ENCODE data around the gene PTPN4. TPM values are rescaled to one million over a fixed set of nuclear protein-coding genes. Genes with fewer than 3 reads are reported as not detected.

PTPN4 gene
- total and polyA plus RNA-seq, 9 donors: 6.3 to 36.3 (median 14.1) TPM

GRCh38 chr2:119849838-119850565, 90.3 kb downstream of the PTPN4 start:
- WGBS (ENCODE audit: insufficient coverage): no CpG with 5 or more reads among the region's 4 CpGs
- no peak for DNase-seq
- Histone ChIP-seq H3K9me3 (replicated peaks; ENCODE audit: control insufficient read depth, low read depth, low read length) (peaks cover 32% of the 10 kb centered on the region), H3K36me3 (ENCODE audit: control insufficient read depth, insufficient read depth, low read length) (no peaks in the 10 kb centered on the region), H3K27ac (ENCODE audit: low read length) (no peak overlapping the region), H3K27me3 (ENCODE audit: control insufficient read depth, insufficient read depth, low read length) (no peaks in the 10 kb centered on the region), H3K4me3 (ENCODE audit: low read length) (no peak overlapping the region), H3K4me1 (ENCODE audit: control insufficient read depth, insufficient read depth, low read length) (no peaks in the 10 kb centered on the region)

- no peaks in the 10 kb centered on the region for H3K27me3 ChIP-seq (ENCODE audit: control insufficient read depth, insufficient read depth, low read length)
- H3K4me1 ChIP-seq (ENCODE audit: control insufficient read depth, insufficient read depth, low read length): no peaks in the 10 kb centered on the region
- no CpG with 5 or more reads among the region's 6 CpGs for WGBS (ENCODE audit: insufficient coverage)
- no peaks in the 10 kb centered on the region for H3K36me3 ChIP-seq (ENCODE audit: control insufficient read depth, insufficient read depth, low read length)
- no peak overlapping the region for H3K27ac ChIP-seq (ENCODE audit: low read length)
- DNase-seq: no peak
- H3K4me3 ChIP-seq (ENCODE audit: low read length): no peak overlapping the region
- H3K9me3 ChIP-seq (replicated peaks; ENCODE audit: control insufficient read depth, low read depth, low read length): peaks cover 32% of the 10 kb centered on the region
Measured at GRCh38 chr2:119852214-119852613, 92.5 kb downstream of the PTPN4 start.

GRCh38 chr2:119853777-119854399, 94.2 kb downstream of the PTPN4 start:
- Histone ChIP-seq H3K9me3 (replicated peaks; ENCODE audit: control insufficient read depth, low read depth, low read length) (peaks cover 32% of the 10 kb centered on the region), H3K4me1 (ENCODE audit: control insufficient read depth, insufficient read depth, low read length) (no peaks in the 10 kb centered on the region), H3K4me3 (ENCODE audit: low read length) (no peak overlapping the region), H3K27ac (ENCODE audit: low read length) (no peak overlapping the region), H3K36me3 (ENCODE audit: control insufficient read depth, insufficient read depth, low read length) (no peaks in the 10 kb centered on the region), H3K27me3 (ENCODE audit: control insufficient read depth, insufficient read depth, low read length) (no peaks in the 10 kb centered on the region)
- 94% methylated on average over 6 of the region's 8 CpGs for WGBS (ENCODE audit: insufficient coverage)
- DNase-seq: no peak

- WGBS (ENCODE audit: insufficient coverage): no CpG with 5 or more reads among the region's 2 CpGs
- H3K36me3 ChIP-seq (ENCODE audit: control insufficient read depth, insufficient read depth, low read length): no peaks in the 10 kb centered on the region
- no peak overlapping the region for H3K27ac ChIP-seq (ENCODE audit: low read length)
- no peaks in the 10 kb centered on the region for H3K4me1 ChIP-seq (ENCODE audit: control insufficient read depth, insufficient read depth, low read length)
- peaks cover 22% of the 10 kb centered on the region for H3K9me3 ChIP-seq (replicated peaks; ENCODE audit: control insufficient read depth, low read depth, low read length)
- H3K4me3 ChIP-seq (ENCODE audit: low read length): no peak overlapping the region
- no peaks in the 10 kb centered on the region for H3K27me3 ChIP-seq (ENCODE audit: control insufficient read depth, insufficient read depth, low read length)
- DNase-seq: no peak
Measured at GRCh38 chr2:119856469-119856901, 96.8 kb downstream of the PTPN4 start.

- no peaks in the 10 kb centered on the region for H3K36me3 ChIP-seq (ENCODE audit: control insufficient read depth, insufficient read depth, low read length)
- no peak for DNase-seq
- H3K27me3 ChIP-seq (ENCODE audit: control insufficient read depth, insufficient read depth, low read length): no peaks in the 10 kb centered on the region
- 73% methylated on average over 3 of the region's 3 CpGs for WGBS (ENCODE audit: insufficient coverage)
- peaks cover 12% of the 10 kb centered on the region for H3K9me3 ChIP-seq (replicated peaks; ENCODE audit: control insufficient read depth, low read depth, low read length)
- no peak overlapping the region for H3K4me3 ChIP-seq (ENCODE audit: low read length)
- no peak overlapping the region for H3K27ac ChIP-seq (ENCODE audit: low read length)
- H3K4me1 ChIP-seq (ENCODE audit: control insufficient read depth, insufficient read depth, low read length): no peaks in the 10 kb centered on the region
Measured at GRCh38 chr2:119857742-119858141, 98.0 kb downstream of the PTPN4 start.

- WGBS (ENCODE audit: insufficient coverage): 100% methylated on average over 1 of the region's 4 CpGs
- Histone ChIP-seq H3K27ac (ENCODE audit: low read length) (no peak overlapping the region), H3K4me3 (ENCODE audit: low read length) (no peak overlapping the region), H3K27me3 (ENCODE audit: control insufficient read depth, insufficient read depth, low read length) (no peaks in the 10 kb centered on the region), H3K36me3 (ENCODE audit: control insufficient read depth, insufficient read depth, low read length) (no peaks in the 10 kb centered on the region), H3K9me3 (replicated peaks; ENCODE audit: control insufficient read depth, low read depth, low read length) (no peaks in the 10 kb centered on the region), H3K4me1 (ENCODE audit: control insufficient read depth, insufficient read depth, low read length) (no peaks in the 10 kb centered on the region)
- no peak for DNase-seq
Measured at GRCh38 chr2:119859528-119859927, 99.8 kb downstream of the PTPN4 start.

GRCh38 chr2:119860924-119861323, 101.2 kb downstream of the PTPN4 start:
- WGBS (ENCODE audit: insufficient coverage): 80% methylated on average over 1 of the region's 7 CpGs
- H3K9me3 ChIP-seq (replicated peaks; ENCODE audit: control insufficient read depth, low read depth, low read length): no peaks in the 10 kb centered on the region
- no peaks in the 10 kb centered on the region for H3K4me1 ChIP-seq (ENCODE audit: control insufficient read depth, insufficient read depth, low read length)

GRCh38 chr2:119862127-119862889, 102.6 kb downstream of the PTPN4 start:
- H3K27me3 ChIP-seq (ENCODE audit: control insufficient read depth, insufficient read depth, low read length): no peaks in the 10 kb centered on the region
- no CpG with 5 or more reads among the region's 3 CpGs for WGBS (ENCODE audit: insufficient coverage)
- no peak overlapping the region for H3K4me3 ChIP-seq (ENCODE audit: low read length)
- no peaks in the 10 kb centered on the region for H3K4me1 ChIP-seq (ENCODE audit: control insufficient read depth, insufficient read depth, low read length)
- H3K36me3 ChIP-seq (ENCODE audit: control insufficient read depth, insufficient read depth, low read length): no peaks in the 10 kb centered on the region
- H3K9me3 ChIP-seq (replicated peaks; ENCODE audit: control insufficient read depth, low read depth, low read length): no peaks in the 10 kb centered on the region
- no peak overlapping the region for H3K27ac ChIP-seq (ENCODE audit: low read length)
- no peak for DNase-seq

More at GRCh38 chr2:119860924-119861323, 101.2 kb downstream of the PTPN4 start:
- no peak overlapping the region for H3K4me3 ChIP-seq (ENCODE audit: low read length)
- H3K27ac ChIP-seq (ENCODE audit: low read length): no peak overlapping the region
- no peaks in the 10 kb centered on the region for H3K27me3 ChIP-seq (ENCODE audit: control insufficient read depth, insufficient read depth, low read length)
- no peak for DNase-seq
- no peaks in the 10 kb centered on the region for H3K36me3 ChIP-seq (ENCODE audit: control insufficient read depth, insufficient read depth, low read length)

- H3K36me3 ChIP-seq (ENCODE audit: control insufficient read depth, insufficient read depth, low read length): no peaks in the 10 kb centered on the region
- H3K27ac ChIP-seq (ENCODE audit: low read length): no peak overlapping the region
- no peak for DNase-seq
- H3K27me3 ChIP-seq (ENCODE audit: control insufficient read depth, insufficient read depth, low read length): no peaks in the 10 kb centered on the region
- WGBS (ENCODE audit: insufficient coverage): no CpG with 5 or more reads among the region's 3 CpGs
- H3K9me3 ChIP-seq (replicated peaks; ENCODE audit: control insufficient read depth, low read depth, low read length): no peaks in the 10 kb centered on the region
- H3K4me3 ChIP-seq (ENCODE audit: low read length): no peak overlapping the region
- H3K4me1 ChIP-seq (ENCODE audit: control insufficient read depth, insufficient read depth, low read length): no peaks in the 10 kb centered on the region
Measured at GRCh38 chr2:119864318-119864717, 104.6 kb downstream of the PTPN4 start.

- H3K4me1 ChIP-seq (ENCODE audit: control insufficient read depth, insufficient read depth, low read length): no peaks in the 10 kb centered on the region
- H3K27ac ChIP-seq (ENCODE audit: low read length): no peak overlapping the region
- H3K4me3 ChIP-seq (ENCODE audit: low read length): no peak overlapping the region
- no CpG with 5 or more reads among the region's 3 CpGs for WGBS (ENCODE audit: insufficient coverage)
- no peaks in the 10 kb centered on the region for H3K9me3 ChIP-seq (replicated peaks; ENCODE audit: control insufficient read depth, low read depth, low read length)
- DNase-seq: no peak
- no peaks in the 10 kb centered on the region for H3K36me3 ChIP-seq (ENCODE audit: control insufficient read depth, insufficient read depth, low read length)
- H3K27me3 ChIP-seq (ENCODE audit: control insufficient read depth, insufficient read depth, low read length): no peaks in the 10 kb centered on the region
Measured at GRCh38 chr2:119871725-119872124, 112.0 kb downstream of the PTPN4 start.
